Fibroblast of upper back skin (primary cell): ENCODE data around the gene MTF1.
A peak's percentile ranks its signal among the peaks of the same experiment; 100 is the strongest.

Source experiments
- DNase-seq: peaks from one replicate; pipeline ENCODE4 v3.0.0-alpha.2; 2013

Gene MTF1

GRCh38 chr1:37867784-37868183, 8.4 kb upstream of the MTF1 start:
- DNase-seq, result no peak

- no peak for DNase-seq
Observed at GRCh38 chr1:37866491-37866890, 7.1 kb upstream of the MTF1 start.

GRCh38 chr1:37865348-37866120, 6.1 kb upstream of the MTF1 start:
- peak; percentile 13 for DNase-seq

GRCh38 chr1:37862330-37862729, 2.9 kb upstream of the MTF1 start:
- no peak for DNase-seq

GRCh38 chr1:37861151-37861550, 1.8 kb upstream of the MTF1 start:
- DNase-seq, result no peak

- no peak for DNase-seq
Observed at GRCh38 chr1:37860346-37860666, 914 bp upstream of the MTF1 start.

GRCh38 chr1:37858931-37859506, 373 bp downstream of the MTF1 start:
- peak; percentile 13 for DNase-seq

GRCh38 chr1:37854406-37854805, 5.0 kb downstream of the MTF1 start:
- DNase-seq, result no peak

GRCh38 chr1:37853157-37853556, 6.2 kb downstream of the MTF1 start:
- DNase-seq, result no peak

GRCh38 chr1:37851782-37852210, 7.6 kb downstream of the MTF1 start:
- peak; percentile 8 for DNase-seq

- no peak for DNase-seq
Observed at GRCh38 chr1:37851262-37851661, 8.1 kb downstream of the MTF1 start.

- DNase-seq, result no peak
Observed at GRCh38 chr1:37850352-37850955, 8.9 kb downstream of the MTF1 start.

- no peak for DNase-seq
Observed at GRCh38 chr1:37849480-37849879, 9.9 kb downstream of the MTF1 start.

- no peak for DNase-seq
Observed at GRCh38 chr1:37846647-37847339, 12.6 kb downstream of the MTF1 start.

- no peak for DNase-seq
Observed at GRCh38 chr1:37845786-37846185, 13.6 kb downstream of the MTF1 start.

- no peak for DNase-seq
Observed at GRCh38 chr1:37845049-37845646, 14.2 kb downstream of the MTF1 start.

- no peak for DNase-seq
Observed at GRCh38 chr1:37844536-37844935, 14.9 kb downstream of the MTF1 start.

GRCh38 chr1:37841652-37842051, 17.7 kb downstream of the MTF1 start:
- no peak for DNase-seq

GRCh38 chr1:37840711-37841110, 18.7 kb downstream of the MTF1 start:
- no peak for DNase-seq

- no peak for DNase-seq
Observed at GRCh38 chr1:37839676-37840075, 19.7 kb downstream of the MTF1 start.

GRCh38 chr1:37836788-37837187, 22.6 kb downstream of the MTF1 start:
- DNase-seq, result no peak

- no peak for DNase-seq
Observed at GRCh38 chr1:37831809-37832208, 27.6 kb downstream of the MTF1 start.

GRCh38 chr1:37831109-37831508, 28.3 kb downstream of the MTF1 start:
- no peak for DNase-seq
